Activated naive CD8-positive, alpha-beta T cell treated with anti-CD3 and anti-CD28 coated beads, Interleukin-2, amount 50 U/mL, for 16 hours (primary cell): ENCODE data around the gene ELMO2.

Source experiments
- DNase-seq: peaks from one replicate; pipeline ENCODE4 v3.0.0-alpha.2; 2020; ENCODE audit warnings: low read depth, low spot score

Gene ELMO2

GRCh38 chr20:46367967-46368901 lies 38.2 kb downstream of the ELMO2 start:
- DNase-seq = no peak

GRCh38 chr20:46367234-46367633 lies 39.2 kb downstream of the ELMO2 start:
- no peak for DNase-seq

- no peak for DNase-seq
These were observed 39.6 kb downstream of the ELMO2 start for GRCh38 chr20:46366826-46367225.

- no peak for DNase-seq
These were observed 40.8 kb downstream of the ELMO2 start for GRCh38 chr20:46365487-46366220.

- no peak for DNase-seq
These were observed 41.5 kb downstream of the ELMO2 start for GRCh38 chr20:46364670-46365486.

GRCh38 chr20:46363874-46364669 lies 42.3 kb downstream of the ELMO2 start:
- peak; percentile 59 for DNase-seq

GRCh38 chr20:46362921-46363867 lies 43.2 kb downstream of the ELMO2 start:
- DNase-seq = no peak

- no peak for DNase-seq
These were observed 44.6 kb downstream of the ELMO2 start for GRCh38 chr20:46361811-46362210.

GRCh38 chr20:46361381-46361780 lies 45.0 kb downstream of the ELMO2 start:
- DNase-seq = no peak

- DNase-seq = no peak
These were observed 47.1 kb downstream of the ELMO2 start for GRCh38 chr20:46359233-46359751.

GRCh38 chr20:46358346-46359058 lies 47.9 kb downstream of the ELMO2 start:
- DNase-seq = no peak

- DNase-seq = no peak
These were observed 49.3 kb downstream of the ELMO2 start for GRCh38 chr20:46357030-46357514.

- no peak for DNase-seq
These were observed 50.0 kb downstream of the ELMO2 start for GRCh38 chr20:46356195-46357029.

GRCh38 chr20:46355778-46356177 lies 50.6 kb downstream of the ELMO2 start:
- no peak for DNase-seq

- DNase-seq = no peak
These were observed 51.3 kb downstream of the ELMO2 start for GRCh38 chr20:46354920-46355654.

- no peak for DNase-seq
These were observed 52.2 kb downstream of the ELMO2 start for GRCh38 chr20:46354207-46354555.

- no peak for DNase-seq
These were observed 52.8 kb downstream of the ELMO2 start for GRCh38 chr20:46353500-46354206.
